Mesenteric fat pad (tissue), 1 donor: ENCODE measurements around the gene BMF. TPM values are rescaled to one million over a fixed set of nuclear protein-coding genes. Genes with fewer than 3 reads are reported as not detected.

Experiments used
- DNase-seq: peaks from one replicate; pipeline ENCODE4 v3.0.0-alpha.2; 2020; ENCODE audit warnings: low spot score
- total RNA-seq: library from RNA; stranded (reverse); fragmentation: NEBNext Ultra II Directional; extraction: Animal tissue kit (Norgen Biotek cat#: 25700); gene quantifications from one replicate; pipeline ENCODE4 v1.2.1, GENCODE V29; 2021
- donor health status: DM: yes; HTN: yes; CAD: no.

The BMF gene
- total RNA-seq, 1 donor from 2014 or later, result 4.0 TPM

- peak; percentile 94 for DNase-seq
Observed at GRCh38 chr15:40069178-40070165, 39.2 kb downstream of the BMF start.

DNA sequence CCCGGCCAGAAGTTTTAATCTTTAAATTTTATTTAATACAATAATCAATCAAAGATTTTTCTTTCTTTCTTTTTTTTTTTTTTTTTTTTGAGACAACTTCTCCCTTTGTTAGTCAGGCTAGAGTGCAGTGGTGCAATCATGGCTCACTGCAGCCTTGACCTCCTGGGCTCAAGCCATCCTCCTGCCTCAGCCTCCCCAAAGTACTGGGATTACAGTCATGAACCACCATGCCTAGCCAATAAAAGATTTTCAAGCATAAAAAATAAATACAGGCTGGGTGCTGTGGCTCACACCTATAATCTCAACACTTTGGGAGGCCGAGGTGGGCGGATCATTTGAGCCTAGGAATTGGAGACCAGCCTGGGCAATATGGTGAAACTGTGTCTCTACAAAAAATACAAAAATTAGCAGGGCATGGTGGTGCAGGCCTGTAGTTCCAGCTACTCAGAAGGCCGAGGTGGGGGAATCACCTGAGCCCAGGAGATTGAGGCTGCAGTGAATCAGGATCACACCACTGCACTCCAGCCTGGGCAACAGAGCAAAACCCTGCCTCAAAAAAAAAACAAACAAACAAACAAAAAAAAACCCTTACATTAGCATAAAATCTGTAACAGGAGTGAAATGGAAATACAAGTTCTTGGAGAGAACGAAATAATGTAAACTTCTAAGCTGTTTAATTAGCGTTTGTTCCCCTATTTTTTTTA is 40.6 kb downstream of the BMF start:
- no peak for DNase-seq

- no peak for DNase-seq
Observed at GRCh38 chr15:40066589-40066988, 42.1 kb downstream of the BMF start.

GRCh38 chr15:40065166-40065565 is 43.5 kb downstream of the BMF start:
- DNase-seq, result no peak

DNA sequence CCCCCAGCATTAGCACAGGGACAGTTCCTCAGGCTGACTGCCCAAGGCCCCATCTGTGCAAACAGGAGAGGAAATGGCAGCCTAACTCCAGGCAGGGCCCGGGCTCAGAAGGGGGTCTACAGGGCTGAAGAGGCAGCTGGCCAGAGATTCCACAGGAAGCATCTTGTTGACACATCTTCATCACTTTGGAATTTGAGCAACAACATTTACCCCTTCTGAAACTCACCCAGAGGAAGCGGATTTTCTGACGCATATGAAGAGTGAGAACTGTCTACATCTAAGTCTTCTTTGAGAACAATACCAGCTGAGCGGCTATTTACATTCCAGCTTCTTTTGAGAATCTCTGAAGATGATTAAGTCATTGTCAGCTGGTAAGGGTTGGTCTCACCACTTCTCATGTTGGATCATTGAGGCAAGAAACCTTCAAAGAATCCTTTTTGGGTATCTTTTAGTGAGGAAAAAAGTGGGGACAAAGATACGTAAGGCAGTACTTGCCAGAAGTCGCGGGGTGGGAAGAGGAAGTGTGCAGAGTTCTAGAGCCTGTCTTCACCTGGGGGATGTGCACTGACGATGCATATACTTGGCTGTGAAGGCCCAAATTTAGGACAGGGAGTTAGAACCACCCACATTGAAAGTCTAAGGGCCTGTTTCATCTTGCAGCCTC is 44.3 kb downstream of the BMF start:
- no peak for DNase-seq

DNA sequence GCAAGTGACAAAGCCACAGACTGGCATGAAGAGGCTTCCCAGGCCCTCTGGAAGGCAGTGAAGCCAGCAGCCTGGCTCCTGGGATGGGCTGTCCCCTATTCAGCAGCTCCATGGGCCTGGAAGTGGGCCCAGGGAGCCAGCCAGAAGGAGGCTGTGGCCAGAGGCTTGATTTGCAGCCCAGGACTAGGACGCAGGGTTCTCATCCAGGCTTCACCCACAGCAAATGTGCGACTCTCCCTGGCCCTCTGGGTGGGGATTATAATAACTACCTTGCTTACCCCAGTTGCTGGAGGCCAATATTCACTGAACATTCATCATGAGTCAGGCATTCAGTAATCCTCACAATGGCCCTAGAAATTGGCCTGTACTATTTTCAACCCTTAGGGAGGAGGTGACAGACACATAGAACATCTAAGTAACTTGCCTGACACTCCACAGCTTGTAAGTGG is 45.1 kb downstream of the BMF start:
- no peak for DNase-seq

DNA sequence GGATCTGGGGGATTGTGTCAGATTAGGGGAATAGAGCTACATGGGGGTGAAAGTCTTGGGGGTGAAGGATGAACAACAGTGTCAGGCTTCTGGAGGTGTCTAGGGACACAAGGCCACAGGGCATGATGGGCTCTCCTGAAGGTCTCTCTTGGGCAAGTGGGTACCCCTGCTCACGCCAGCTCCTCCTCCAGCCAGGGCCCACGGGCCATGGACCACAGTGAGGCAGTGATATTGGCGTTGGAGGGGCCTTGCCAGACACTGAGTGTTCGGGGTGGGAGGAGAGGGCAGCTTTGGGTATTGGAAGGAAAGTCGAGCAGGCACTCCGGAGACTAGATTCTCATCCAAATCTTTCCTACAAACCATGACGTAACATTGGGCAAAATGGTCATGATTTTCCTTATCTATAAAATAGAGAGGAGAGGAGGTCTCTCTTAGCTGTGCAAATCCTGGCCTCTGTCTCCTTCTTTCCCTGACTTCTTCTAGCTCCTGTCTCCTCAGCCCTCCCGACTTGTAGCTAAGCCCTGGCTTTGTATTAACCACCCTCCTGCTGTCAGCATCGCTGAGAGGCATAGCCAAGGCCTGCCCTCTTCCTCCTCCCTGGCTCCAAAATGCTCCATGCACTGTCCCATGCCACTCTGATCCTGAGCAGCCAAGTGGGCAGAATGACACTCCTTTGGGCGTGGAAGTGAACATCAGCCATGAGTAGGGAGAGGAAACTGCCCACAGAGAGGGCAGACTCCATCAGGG is 45.7 kb downstream of the BMF start:
- no peak for DNase-seq

- peak; percentile 57 for DNase-seq
Observed at GRCh38 chr15:40061212-40061901, 47.3 kb downstream of the BMF start.

DNA sequence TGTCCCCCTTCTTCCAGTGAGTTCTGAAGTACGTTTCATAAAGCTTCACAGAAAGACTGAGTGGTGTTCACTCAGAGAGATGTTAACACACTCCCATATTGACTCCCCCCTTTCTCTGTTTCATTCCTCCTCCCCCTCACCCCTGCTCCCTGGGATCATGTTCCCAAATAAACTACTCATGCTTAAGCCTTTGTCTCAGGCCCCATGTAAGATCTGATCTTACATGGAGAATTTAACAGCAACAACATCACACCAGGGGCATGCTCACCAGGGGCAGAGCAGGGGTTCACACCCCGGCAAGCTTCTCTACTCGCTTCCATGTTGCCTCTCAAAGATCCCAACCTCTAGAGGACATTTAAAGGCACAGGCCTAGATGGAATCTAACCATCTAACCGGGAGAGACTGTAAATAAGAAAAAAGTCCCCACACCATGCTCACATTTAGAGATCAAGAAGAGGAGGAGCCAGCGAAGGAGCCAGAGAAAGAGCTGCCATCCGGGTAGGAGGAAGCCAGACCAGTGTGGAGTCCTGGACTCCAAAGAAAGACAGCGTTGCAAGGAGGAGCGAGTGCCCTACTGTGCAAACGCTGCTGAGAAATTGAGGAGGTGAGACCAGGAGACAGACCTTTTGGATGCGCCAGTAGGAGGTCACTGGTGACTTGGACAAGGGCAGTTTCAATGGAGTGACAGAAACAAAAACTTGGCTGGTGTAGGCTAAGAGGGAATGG is 48.3 kb downstream of the BMF start:
- peak; percentile 41 for DNase-seq

DNA sequence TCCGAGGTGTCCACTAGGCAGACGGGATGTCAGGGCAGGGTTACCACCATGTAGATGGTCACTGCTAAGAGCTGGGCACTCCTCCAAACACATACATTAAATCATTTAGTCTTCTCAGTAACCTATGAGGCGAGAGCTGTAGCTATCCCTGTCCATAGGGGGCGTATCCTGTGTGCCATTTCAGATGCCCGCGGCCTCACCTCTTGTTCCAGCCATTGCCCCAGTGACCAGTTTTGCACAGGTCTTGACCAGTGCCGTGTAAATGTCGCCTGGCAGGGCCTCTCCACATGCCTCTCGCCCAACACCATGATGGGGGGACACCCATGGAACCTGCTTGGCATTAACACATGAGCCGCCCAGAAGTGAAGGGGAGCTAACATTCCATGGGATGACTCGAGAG is 48.9 kb downstream of the BMF start:
- peak; percentile 53 for DNase-seq

DNA sequence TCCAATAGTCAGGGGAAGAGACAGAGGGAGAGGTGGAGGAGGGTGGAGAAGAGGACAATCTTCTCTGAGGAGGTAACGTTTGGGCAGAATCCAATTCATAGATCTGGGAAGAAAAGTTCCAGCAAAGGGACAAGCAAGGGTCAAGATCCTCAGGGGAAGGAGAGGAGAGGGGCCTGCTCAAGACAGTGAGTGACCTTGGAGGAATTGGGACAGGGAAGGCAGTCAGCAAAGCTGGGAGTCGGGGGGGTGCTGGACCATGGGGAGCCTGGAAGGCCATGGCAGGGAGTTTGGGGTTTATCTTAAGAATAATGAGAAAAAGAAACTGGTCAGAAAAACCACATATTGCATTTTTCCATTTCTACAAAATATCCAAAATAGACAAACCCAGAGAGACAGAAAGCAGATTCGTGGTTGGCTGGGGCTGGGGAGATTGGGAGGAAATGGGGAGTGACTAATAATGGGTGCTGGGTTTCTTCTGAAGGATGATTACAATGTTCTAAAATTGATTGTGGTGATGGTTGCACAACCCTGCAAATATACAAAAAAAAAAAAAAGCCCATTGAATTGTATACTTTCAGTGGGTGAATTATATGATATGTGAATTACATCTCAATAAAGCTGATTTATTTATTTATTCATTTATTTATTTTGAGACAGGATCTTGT is 50.1 kb downstream of the BMF start:
- DNase-seq, result peak; percentile 35

GRCh38 chr15:40055576-40056293 is 52.9 kb downstream of the BMF start:
- DNase-seq, result no peak

- no peak for DNase-seq
Observed at GRCh38 chr15:40054855-40055575, 53.7 kb downstream of the BMF start.

DNA sequence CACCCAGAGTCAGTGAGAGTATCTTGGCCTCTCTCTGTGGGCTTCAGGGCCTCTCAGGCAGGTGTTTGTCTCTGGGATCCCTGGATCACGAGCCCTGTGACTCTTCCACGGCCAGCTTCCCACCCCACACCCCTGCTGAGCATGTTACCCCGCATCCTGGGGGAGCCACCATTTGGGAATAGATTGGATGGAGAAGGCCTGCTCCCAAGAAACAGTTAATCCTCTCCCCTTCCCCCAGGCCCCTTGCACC is 54.1 kb downstream of the BMF start:
- peak; percentile 39 for DNase-seq

DNA sequence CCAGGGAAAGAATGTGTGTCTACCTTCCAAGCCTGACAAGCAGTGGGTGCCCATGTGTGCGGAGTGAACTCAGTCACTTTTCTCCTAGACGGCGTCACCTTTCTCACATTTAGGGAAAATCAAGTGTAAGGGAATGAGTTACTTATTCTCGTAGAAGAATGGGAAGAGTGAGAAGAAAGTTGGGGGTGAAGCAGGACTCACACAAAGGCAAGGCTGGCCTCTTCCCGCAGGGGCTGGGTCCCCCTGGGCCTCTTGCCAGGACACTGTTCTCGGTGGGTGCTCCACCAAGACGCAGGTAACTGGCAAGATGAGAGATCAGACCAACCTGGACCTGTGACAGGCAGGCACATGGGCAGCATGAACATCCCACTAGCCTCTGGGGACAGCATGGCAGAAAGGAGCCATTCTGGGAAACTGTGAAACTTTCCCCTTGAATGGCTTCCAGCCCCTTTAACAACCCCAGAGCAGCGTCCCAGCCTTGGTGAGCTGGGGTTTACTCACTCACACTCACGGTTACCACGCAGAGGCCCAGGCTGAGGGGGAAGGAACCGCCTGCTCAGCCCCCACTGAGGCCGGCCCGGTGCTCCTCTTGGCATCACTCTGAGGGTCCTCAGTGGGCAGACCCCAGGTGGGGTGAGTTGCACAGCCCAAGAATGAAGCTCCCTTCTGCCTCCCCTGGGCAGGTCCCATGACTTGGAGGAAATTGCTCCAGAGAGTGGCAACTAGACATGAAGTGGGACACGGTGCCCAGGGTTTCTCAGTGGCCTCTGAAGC is 54.7 kb downstream of the BMF start:
- DNase-seq, result peak; percentile 62

- peak; percentile 53 for DNase-seq
Observed at GRCh38 chr15:40053079-40053830, 55.4 kb downstream of the BMF start.

DNA sequence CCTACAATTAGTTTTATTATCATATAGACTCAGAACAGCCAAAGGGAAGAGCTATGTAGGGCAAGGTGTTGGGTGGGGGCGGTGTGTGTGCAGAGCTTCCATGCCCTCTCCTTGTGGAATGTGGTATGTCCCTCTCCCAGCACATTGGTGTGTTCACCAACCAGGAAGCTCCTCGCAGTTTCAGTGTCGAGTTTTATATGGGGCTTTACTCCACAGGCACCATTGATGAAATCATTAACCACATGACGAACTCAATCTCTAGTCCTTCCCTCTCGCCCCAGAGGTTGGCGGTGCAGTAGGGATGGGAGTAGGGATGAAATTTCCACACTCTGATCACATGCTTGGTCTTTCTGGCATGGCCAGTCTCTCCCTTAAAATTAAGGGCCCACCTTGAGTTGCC is 56.1 kb downstream of the BMF start:
- peak; percentile 51 for DNase-seq
